HepG2 (cell line): ENCODE results near the gene RGR. TPM values are rescaled to one million over a fixed set of nuclear protein-coding genes. Genes with fewer than 3 reads are reported as not detected.
"Not testable (repeated sequence)": the region's sequence is repeated elsewhere in the genome, so short reads cannot be mapped to it uniquely, and the experiment has no call there.

ENCODE experiments used
- ATAC-seq: fragments of 200-7000 bp; cut with Tn5 transposase; 3 replicates; pipeline ENCODE4 v1.9.1; 2020; ENCODE audit warnings: mild to moderate bottlenecking, moderate library complexity
- BruUV-seq: library from RNA; stranded (reverse); fragments of 400-500 nt; replicated peaks from 2 replicates; lab custom pipeline; 2021; lab: Mats Ljungman, UMichigan
- CTCF ChIA-PET: fragments of 300-600 bp; formaldehyde crosslinking; extraction: SDS; loops from one replicate; lab custom pipeline; 2021; ENCODE audit warnings: low total read pairs, inconsistent platforms, low intra/inter-chr PET ratio; lab: Yijun Ruan, JAX
- POLR2A ChIA-PET: fragments of 350-600 bp; sonication (Branson Sonifier 250); formaldehyde crosslinking; loops from one replicate; lab custom pipeline; 2020; ENCODE audit warnings: antibody characterized with exemption, inconsistent platforms; lab: Yijun Ruan, JAX
- DNase-seq: peaks from one replicate; pipeline ENCODE4 v3.0.0-alpha.2; 2015; ENCODE audit warnings: low spot score
- FAIRE-seq: peaks from 3 replicates; lab custom pipeline; 2011; peaks lifted over from hg19 to GRCh38; lab: Jason Lieb, UNC
- H2AFZ ChIP-seq: one replicate; pipeline ENCODE4 v1.6.1; 2011; ENCODE audit warnings: low read length, inconsistent platforms
- H3K27ac ChIP-seq: fragments of 300-600 bp; 3 replicates; pipeline ENCODE4 v1.8.0; 2011; ENCODE audit warnings: mixed run types, mild to moderate bottlenecking, mixed read lengths, low read length, inconsistent platforms; ENCODE audit not compliant: insufficient read depth; ENCODE audit errors: extremely low read length
- H3K27me3 ChIP-seq, 2 experiments: fragments of 200-600 bp in 1 of 2; 2 replicates in 1 of 2; 3 replicates in 1 of 2; pipeline versions ENCODE4 v1.6.0 to v1.8.0; 2011; ENCODE audit warnings: low read length in 2 of 2, mild to moderate bottlenecking in 2 of 2, moderate library complexity in 2 of 2, inconsistent platforms in 1 of 2; ENCODE audit not compliant: insufficient read depth in 2 of 2, control insufficient read depth in 1 of 2
- H3K36me3 ChIP-seq, 2 experiments: fragments of 200-600 bp in 1 of 2; replicated peaks in 1 of 2; 2 replicates in 1 of 2; 3 replicates in 1 of 2; pipeline versions ENCODE4 v1.5.1 to v1.8.0; 2011; ENCODE audit warnings: low read length in 2 of 2, inconsistent platforms in 1 of 2; ENCODE audit not compliant: insufficient read depth in 2 of 2, control insufficient read depth in 1 of 2
- H3K4me1 ChIP-seq: 2 replicates; pipeline ENCODE4 v1.5.1; 2012; ENCODE audit warnings: low read length, inconsistent platforms; ENCODE audit not compliant: insufficient read depth
- H3K4me2 ChIP-seq: 2 replicates; pipeline ENCODE4 v1.6.0; 2011; ENCODE audit warnings: low read depth, low read length, inconsistent platforms
- H3K4me3 ChIP-seq, 3 experiments: fragments of 200-600 bp in 1 of 3; sonication (generic), shearing (Covaris generic) in 1 of 3; replicated peaks in 1 of 3; 2 replicates each; pipeline ENCODE4 v1.5.1; 2011 to 2016; ENCODE audit warnings: low read length in 3 of 3, inconsistent platforms in 2 of 3, low read depth in 2 of 3, mild to moderate bottlenecking in 2 of 3, control low read depth in 1 of 3, mixed read lengths in 1 of 3; ENCODE audit not compliant: insufficient read depth in 1 of 3
- H3K79me2 ChIP-seq: one replicate; pipeline ENCODE4 v1.6.1; 2011; ENCODE audit warnings: low read length, inconsistent platforms; ENCODE audit not compliant: insufficient read depth
- H3K9ac ChIP-seq: 2 replicates; pipeline ENCODE4 v1.6.0; 2011; ENCODE audit warnings: mild to moderate bottlenecking, low read depth, low read length, inconsistent platforms; ENCODE audit not compliant: insufficient read depth
- H3K9me3 ChIP-seq: 2 replicates; pipeline ENCODE4 v1.5.1; 2012; ENCODE audit warnings: mild to moderate bottlenecking, low read length
- H4K20me1 ChIP-seq: 2 replicates; pipeline ENCODE4 v1.6.0; 2011; ENCODE audit warnings: inconsistent platforms, mild to moderate bottlenecking, low read length, moderate library complexity; ENCODE audit not compliant: insufficient read depth
- FOXA1 ChIP-seq, 2 experiments: fragments of 450-650 bp in 1 of 2; sonication (generic) in 1 of 2; formaldehyde crosslinking in 1 of 2; IDR thresholded peaks; 2 replicates each; pipeline versions ENCODE4 v1.4.0 to v1.6.1; 2016 to 2020; ENCODE audit warnings: missing genetic modification reagents in 1 of 2
- FOXA3 ChIP-seq: IDR thresholded peaks from 2 replicates; pipeline ENCODE4 v1.6.1; 2016; ENCODE audit warnings: missing genetic modification reagents, missing compliant biosample characterization
- HNRNPK ChIP-seq: fragments of 200-400 bp; formaldehyde crosslinking; IDR thresholded peaks from 2 replicates; pipeline ENCODE4 v1.6.1; 2018; ENCODE audit warnings: low read length, low read depth, moderate library complexity, mild to moderate bottlenecking; ENCODE audit not compliant: poor library complexity, severe bottlenecking
- NAIF1 ChIP-seq: sonication (generic); formaldehyde crosslinking; IDR thresholded peaks from 2 replicates; pipeline ENCODE4 v1.5.0; 2020; ENCODE audit warnings: mild to moderate bottlenecking, missing genetic modification reagents, borderline replicate concordance
- SALL1 ChIP-seq: sonication (generic); formaldehyde crosslinking; IDR thresholded peaks from 2 replicates; pipeline ENCODE4 v1.8.0; 2022; ENCODE audit warnings: mild to moderate bottlenecking, missing genetic modification reagents
- ZNF281 ChIP-seq: sonication (generic); formaldehyde crosslinking; IDR thresholded peaks from 2 replicates; pipeline ENCODE4 v1.4.0; 2020; ENCODE audit warnings: missing genetic modification reagents, borderline replicate concordance
- in situ Hi-C: cut with HindIII; loops from 2 replicates; pipeline ENCODE4 v1.10.0; 2017; ENCODE audit warnings: low pct_unique_long_range_greater_than_20kb; ENCODE audit not compliant: extremely low pct_ligation_motif_present
- intact Hi-C: fragments of 100-400 bp; cut with micrococcal nuclease; formaldehyde crosslinking; loops from one replicate; pipeline ENCODE4 v1.10.0; 2022; ENCODE audit not compliant: unreplicated experiment
- polyA plus RNA-seq, 8 experiments: library from polyadenylated mRNA; depleted of rRNA in 3 of 8; stranded (reverse) in 7 of 8; unstranded in 1 of 8; fragments of >200 nt; fragmentation: Illumina TruSeq in 4 of 8; extraction: Trizol in 4 of 8; gene quantifications; 2 replicates each; pipeline versions ENCODE4 v1.2.1 to v1.2.3, GENCODE V29; 2011 to 2016; ENCODE audit warnings: low read depth in 4 of 8, missing spikeins in 1 of 8, mixed read lengths in 1 of 8; ENCODE audit not compliant: insufficient read depth in 1 of 8
- total RNA-seq, 5 experiments: library from RNA; depleted of rRNA; stranded (reverse); fragments of >200 nt; fragmentation: Illumina TruSeq; extraction: Trizol; gene quantifications; 2 replicates each; pipeline ENCODE4 v1.2.3, GENCODE V29; 2016; ENCODE audit warnings: low read depth in 1 of 5

RGR gene
- total and polyA plus RNA-seq, 2 of the 13 experiments (the other 11 are each of a cell fraction or from before 2014, with no cell fraction given): 0.69 to 0.71 TPM

DNA sequence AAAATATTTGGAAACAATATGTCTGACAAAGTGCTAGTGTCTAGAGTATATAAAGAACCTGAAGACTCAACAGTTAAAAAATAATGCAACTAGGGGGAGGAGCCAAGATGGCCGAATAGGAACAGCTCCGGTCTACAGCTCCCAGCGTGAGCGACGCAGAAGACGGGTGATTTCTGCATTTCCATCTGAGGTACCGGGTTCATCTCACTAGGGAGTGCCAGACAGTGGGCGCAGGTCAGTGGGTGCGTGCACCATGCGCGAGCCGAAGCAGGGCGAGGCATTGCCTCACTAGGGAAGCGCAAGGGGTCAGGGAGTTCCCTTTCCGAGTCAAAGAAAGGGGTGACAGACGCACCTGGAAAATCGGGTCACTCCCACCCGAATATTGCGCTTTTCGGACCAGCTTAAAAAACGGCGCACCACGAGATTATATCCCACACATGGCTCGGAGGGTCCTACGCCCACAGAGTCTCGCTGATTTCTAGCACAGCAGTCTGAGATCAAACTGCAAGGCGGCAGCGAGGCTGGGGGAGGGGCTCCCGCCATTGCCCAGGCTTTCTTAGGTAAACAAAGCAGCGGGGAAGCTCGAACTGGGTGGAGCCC is 35.1 kb downstream of the RGR start (continued):
- TF ChIP-seq ZNF281 (CRISPR knock-in tag) (peak; percentile 63; the same call in 1 of the 2 replicates), SALL1 (0 out of 2 replicates have a peak, but pooled peaks have one; percentile 25), FOXA1 (CRISPR knock-in tag; IDR thresholded peaks at IDR 0.05) (peak; percentile 60), FOXA3 (CRISPR knock-in tag) (peak; percentile 26; the same call in 1 of the 2 replicates)
- not testable (repeated sequence) for TF ChIP-seq FOXA1 (IDR thresholded peaks at IDR 0.05)
- TF ChIP-seq, all 625 proteins: peak for 6; not testable (repeated sequence) for 619

DNA sequence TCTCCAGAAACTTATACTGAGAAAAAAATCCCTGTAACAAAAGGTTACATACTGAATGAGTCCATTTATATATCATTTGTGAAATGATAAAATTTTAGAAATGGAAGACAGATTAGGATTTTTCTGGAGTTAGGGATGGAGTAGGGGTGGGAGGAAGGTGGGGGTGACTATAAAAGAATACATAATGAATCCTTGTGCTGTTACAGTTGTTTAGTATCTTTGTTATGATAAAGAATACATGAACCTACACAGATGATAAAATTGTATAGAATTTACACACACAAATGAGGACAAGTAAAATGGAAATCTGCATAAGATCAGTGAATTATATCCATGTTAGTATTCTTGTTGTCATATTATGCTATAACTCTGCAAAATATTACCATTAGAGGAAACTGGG is 41.8 kb downstream of the RGR start:
- no peaks in the 10 kb centered on the region for H4K20me1 ChIP-seq
- H2AFZ ChIP-seq: no peak overlapping the region
- FAIRE-seq (no peak), ATAC-seq (no peak)
- peaks cover 8% of the 10 kb centered on the region for H3K4me1 ChIP-seq
- H3K4me2 ChIP-seq: no peak overlapping the region
- H3K9ac ChIP-seq: no peak overlapping the region
- CTCF ChIA-PET: no interaction called here
- no peak overlapping the region for H3K27ac ChIP-seq
- no peaks in the 10 kb centered on the region for H3K9me3 ChIP-seq
- POLR2A ChIA-PET: no interaction called here
- H3K36me3 ChIP-seq: no peaks in the 10 kb centered on the region
- no TSS peak for BruUV-seq
- no peaks in the 10 kb centered on the region for H3K27me3 ChIP-seq
- TF ChIP-seq NAIF1 (CRISPR knock-in tag) (no peak), HNRNPK (peak; percentile 84)
- TF ChIP-seq, all 625 proteins: peak for 1
- H3K79me2 ChIP-seq: no peaks in the 10 kb centered on the region
- intact Hi-C loops (no loop called here), in situ Hi-C loops (no loop called here)
- no peak overlapping the region for H3K4me3 ChIP-seq
- no peak for DNase-seq
